ENCODE measurements around the gene SLC12A5.
"Not testable (repeated sequence)": the region's sequence is repeated elsewhere in the genome, so short reads cannot be mapped to it uniquely, and the experiment has no call there.

The SLC12A5 gene

GRCh38 chr20:46093531-46093930 lies 64.5 kb downstream of the SLC12A5 start:
- FAIRE-seq (no peak), DNase-seq (ENCODE audit: extremely low spot score, insufficient read length, low read depth) (no peak)

DNA sequence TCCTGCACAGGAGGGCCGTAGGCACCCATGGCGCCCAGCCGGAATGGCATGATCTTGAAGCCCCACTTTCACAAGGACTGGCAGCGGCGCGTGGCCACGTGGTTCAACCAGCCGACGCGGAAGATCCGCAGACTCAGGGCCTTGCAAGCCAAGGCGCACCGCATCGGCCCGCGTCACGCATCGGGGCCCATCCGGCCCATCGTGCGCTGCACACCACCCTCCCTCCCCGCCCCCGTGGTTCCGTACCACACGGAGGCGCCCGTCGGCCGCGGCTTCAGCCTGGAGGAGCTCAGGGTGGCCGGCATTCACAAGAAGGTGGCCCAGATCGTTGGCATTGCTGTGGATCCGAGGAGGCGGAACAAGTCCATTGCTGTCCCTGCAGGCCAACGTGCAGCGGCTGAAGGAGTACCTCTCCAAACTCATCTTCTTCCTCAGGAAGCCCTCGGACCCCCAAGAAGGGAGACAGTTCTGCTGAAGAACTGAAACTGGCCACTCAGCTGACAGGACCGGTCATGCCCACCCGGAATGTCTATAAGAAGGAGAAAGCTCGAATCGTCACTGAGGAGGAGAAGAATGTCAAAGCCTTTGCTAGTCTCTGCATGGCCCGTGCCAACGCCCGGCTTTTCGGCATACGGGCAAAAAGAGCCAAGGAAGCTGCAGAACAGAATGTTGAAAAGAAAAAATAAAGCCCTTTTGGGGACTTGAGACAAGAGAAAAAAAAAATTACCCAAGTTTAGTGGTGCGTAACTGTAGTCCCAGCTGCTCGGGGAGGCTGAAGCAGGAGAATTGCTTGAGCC lies 70.7 kb downstream of the SLC12A5 start:
- no peak for DNase-seq (ENCODE audit: extremely low spot score, insufficient read length, low read depth)
- FAIRE-seq: no peak

GRCh38 chr20:46100444-46100843 lies 71.4 kb downstream of the SLC12A5 start:
- DNase-seq (ENCODE audit: extremely low spot score, insufficient read length, low read depth); FAIRE-seq: not testable (repeated sequence)

DNA sequence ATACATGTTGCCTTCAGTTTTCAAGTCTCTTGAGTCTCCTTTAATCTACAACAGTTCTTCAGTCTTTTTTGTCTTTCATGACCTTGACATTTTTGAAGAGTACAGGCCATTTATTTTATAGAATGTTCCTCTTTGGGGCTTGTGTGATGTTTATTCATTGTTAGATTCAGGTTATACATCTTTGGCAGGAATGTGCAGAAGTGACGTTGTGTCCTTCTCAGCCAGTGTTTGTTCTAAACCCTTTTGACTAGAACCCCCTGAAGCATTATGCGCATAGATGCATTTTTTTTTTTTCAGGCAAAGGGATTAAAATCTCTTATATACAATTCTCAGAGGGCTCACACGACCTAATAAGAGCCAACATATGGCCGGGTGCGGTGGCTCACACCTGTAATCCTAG lies 72.0 kb downstream of the SLC12A5 start:
- FAIRE-seq: no peak
- DNase-seq (ENCODE audit: extremely low spot score, insufficient read length, low read depth): no peak

DNA sequence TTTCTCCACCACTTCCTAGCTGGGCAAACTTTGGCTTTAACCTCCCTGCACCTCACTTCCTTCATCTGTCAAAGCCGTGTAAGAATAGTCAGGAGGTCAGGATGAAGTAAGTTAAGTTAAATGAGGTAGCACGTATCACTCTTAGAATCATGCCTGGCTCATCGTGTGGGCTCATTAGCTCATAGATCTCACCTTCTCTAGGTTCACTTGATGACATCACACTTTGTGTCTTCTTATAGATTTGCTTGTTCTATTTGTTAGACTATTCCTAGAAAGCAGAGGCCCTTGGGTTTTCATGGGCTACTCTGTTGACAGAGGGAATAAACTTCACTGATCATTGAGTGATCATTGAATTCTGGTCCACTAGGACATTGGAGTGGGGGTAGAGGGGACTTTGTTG lies 72.9 kb downstream of the SLC12A5 start:
- DNase-seq (ENCODE audit: extremely low spot score, insufficient read length, low read depth) (no peak), FAIRE-seq (no peak)

DNA sequence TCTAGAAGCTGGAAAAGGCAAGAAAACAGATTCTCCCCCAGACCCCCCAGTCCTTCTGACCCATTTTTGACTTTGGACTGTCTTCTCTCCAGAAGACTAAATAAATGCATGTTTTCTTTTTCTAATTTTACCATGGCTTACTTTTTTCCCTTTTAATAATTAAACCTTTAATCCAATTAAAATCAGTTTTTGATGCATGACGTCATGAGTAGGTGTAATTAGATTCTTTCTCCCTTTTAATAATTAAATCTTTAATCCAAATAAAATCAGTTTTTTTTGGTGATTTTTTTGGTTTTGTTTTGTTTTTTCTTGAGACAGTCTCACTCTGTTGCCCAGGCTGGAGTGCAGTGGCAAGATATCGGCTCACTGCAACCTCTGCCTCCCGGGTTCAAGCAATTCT lies 73.9 kb downstream of the SLC12A5 start:
- FAIRE-seq (no peak), DNase-seq (ENCODE audit: extremely low spot score, insufficient read length, low read depth) (no peak)

DNA sequence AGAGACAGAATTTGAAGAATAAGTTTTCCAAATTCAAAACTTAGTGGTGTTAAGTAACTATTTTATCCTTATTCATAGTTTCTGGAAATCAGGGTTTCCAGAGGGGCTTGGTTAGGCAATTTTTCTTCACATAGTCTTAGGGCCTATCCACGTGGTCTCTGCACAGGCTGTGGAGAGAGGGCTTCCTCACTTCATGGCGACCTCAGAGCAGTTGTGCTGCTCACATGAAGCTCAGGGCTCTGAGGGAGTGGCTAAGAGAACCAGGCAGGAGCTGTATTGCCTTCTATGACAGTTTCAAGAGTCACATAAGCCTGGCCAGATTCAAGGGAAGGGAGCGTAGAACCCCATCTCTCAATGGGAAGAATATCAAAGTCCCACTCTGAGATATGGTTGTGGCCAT lies 75.2 kb downstream of the SLC12A5 start:
- FAIRE-seq (no peak), DNase-seq (ENCODE audit: extremely low spot score, insufficient read length, low read depth) (no peak)

GRCh38 chr20:46107061-46107460 lies 78.0 kb downstream of the SLC12A5 start:
- no peak for FAIRE-seq
- DNase-seq (ENCODE audit: extremely low spot score, insufficient read length, low read depth): no peak

- DNase-seq (ENCODE audit: extremely low spot score, insufficient read length, low read depth): no peak
- peak; percentile 100 for FAIRE-seq
Observed at GRCh38 chr20:46108435-46108841, 79.4 kb downstream of the SLC12A5 start.

GRCh38 chr20:46108976-46109375 lies 80.0 kb downstream of the SLC12A5 start:
- no peak for DNase-seq (ENCODE audit: extremely low spot score, insufficient read length, low read depth)
- no peak for FAIRE-seq
